ENCODE measurements around the gene PGLYRP2. TPM values are rescaled to one million over a fixed set of nuclear protein-coding genes. Genes with fewer than 3 reads are reported as not detected.

Gene PGLYRP2
- total RNA-seq (2022; extraction: Qiagen RNA extraction): not detected in 5 replicates

DNA sequence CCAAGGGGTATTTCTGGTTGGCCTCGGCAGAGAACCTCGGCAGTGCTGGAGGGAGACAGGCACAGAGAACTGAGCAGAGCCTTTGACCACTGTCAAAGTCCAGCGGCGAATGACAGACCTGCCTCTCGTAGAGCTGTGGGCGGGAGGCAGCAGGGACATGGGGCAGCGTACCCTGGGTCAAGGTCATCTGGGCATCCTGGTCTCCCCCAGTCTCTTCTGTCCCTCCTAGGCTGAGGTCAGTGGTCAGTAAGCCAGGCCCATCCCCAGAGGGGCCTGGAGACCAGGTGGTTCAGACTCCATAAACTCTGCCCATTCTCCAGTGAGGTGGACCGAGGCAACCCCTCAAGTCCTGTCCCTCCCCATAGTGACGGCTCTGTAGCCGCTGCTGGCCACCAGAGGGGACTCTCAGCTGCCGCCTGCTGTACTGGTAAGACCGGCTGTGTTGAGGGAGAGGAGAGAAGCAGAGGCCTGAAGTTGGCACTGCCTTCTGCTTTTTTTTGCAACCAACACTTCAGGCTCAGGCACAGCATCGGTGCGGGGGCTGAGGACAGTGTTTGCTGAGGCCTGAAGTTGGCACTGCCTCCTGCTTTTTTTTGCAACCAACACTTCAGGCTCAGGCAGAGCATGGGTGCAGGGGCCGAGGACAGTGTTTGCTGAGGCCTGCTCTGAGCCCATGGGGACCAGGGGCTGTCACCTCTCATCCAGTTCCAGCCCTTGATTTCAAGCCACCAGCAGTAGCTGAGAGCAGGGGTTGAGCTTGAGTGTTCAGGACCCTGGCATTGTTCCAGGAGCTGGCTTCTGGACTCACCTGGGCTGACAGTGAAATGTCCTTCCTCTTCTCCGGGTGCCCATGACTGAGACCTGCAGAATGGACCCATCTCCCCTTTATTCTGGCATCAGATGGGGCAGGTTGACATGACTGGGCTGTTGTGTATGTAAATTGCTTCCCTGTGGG lies at the start of gene PGLYRP2:
PGLYRP2 (minus strand) TSS at position 111 of the 955 bp plus-strand sequence. CDS start 130 bp downstream, outside the sequence.

GRCh38 chr19:15508035-15508710 lies 28.9 kb upstream of the PGLYRP2 start, which contains the start of gene CYP4F22:
Gene CYP4F22, plus strand, starts transcription at chr19:15508525. Its CDS starts 16,812 bp downstream, at chr19:15525337.

DNA sequence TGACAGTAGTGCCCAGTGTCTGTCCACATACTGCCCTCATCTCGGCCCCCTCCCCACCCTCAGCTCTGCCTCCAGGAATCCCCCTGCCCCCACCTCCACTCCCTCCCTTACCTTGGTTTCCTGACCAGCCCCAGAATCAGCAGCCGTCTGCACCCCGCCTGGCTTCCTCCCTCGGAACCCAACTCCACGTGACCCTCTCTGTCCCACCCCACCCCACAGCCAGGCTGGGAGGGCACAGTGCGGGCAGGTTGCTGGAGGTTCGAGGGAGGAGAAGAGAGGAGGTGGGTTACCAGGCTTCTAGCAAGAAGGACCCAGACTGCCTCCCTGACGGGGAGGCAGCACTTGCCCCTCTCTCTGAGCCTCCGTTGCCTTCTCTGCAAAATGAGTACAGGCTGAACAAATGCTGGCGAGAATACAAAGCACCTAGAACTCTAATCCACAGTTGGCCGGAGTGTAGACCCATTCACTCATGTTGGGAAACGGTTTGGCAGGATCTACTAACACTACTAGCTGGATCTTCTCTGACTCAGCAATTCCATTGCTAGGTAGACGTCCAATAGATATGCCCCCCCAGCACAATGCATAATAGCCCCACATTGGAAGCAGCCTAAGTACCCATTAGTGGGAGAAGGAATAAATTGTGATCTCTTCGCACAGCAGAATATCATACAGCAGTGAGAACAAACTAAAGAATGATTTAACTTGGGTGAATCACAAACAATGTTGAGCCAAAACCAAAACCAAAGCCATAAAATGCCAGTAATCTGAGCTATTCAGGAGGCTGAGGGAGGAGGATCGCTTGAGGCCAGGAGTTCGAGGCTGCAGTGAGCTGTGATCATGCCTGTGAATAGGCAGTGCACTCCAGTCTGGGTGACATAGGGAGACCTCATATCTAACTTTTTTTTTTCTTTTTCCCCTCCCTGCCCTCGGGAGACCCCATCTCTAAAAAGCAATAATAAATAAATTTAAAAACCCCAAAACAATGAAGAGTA lies 14.6 kb downstream of the PGLYRP2 start, which contains the start of gene RASAL3:
RASAL3 (minus strand) TSS at position 151 of the 992 bp plus-strand sequence. CDS start 186 bp downstream, outside the sequence.

GRCh38 chr19:15449620-15450527 lies 29.4 kb downstream of the PGLYRP2 start, which contains the start of gene WIZ:
Gene WIZ, minus strand, starts transcription at chr19:15449956. Its CDS starts 1,649 bp downstream, at chr19:15448307.

Other genes starting within 250 kb of the PGLYRP2 start
- gene EPHX3, start 247.1 kb downstream of the PGLYRP2 start, total RNA-seq (2022; extraction: Qiagen RNA extraction): 0.04 to 0.08 TPM (median 0.05 TPM) in 3 of 5 replicates, not detected in the others
- gene BRD4, start 147.0 kb downstream of the PGLYRP2 start, total RNA-seq (2022; extraction: Qiagen RNA extraction): 18.9 to 36.6 TPM (median 32.2 TPM) in 5 replicates
- gene AKAP8, start 99.7 kb downstream of the PGLYRP2 start, total RNA-seq (2022; extraction: Qiagen RNA extraction): 13.8 to 18.4 TPM (median 18.1 TPM) in 5 replicates
- gene AKAP8L, start 60.5 kb downstream of the PGLYRP2 start, total RNA-seq (2022; extraction: Qiagen RNA extraction): 35.3 to 43.1 TPM (median 38.7 TPM) in 5 replicates
- gene WIZ, start 29.5 kb downstream of the PGLYRP2 start, total RNA-seq (2022; extraction: Qiagen RNA extraction): 12.9 to 25.5 TPM (median 24.2 TPM) in 5 replicates
- gene RASAL3, start 15.0 kb downstream of the PGLYRP2 start, total RNA-seq (2022; extraction: Qiagen RNA extraction): not detected in 5 replicates
- gene CYP4F22, start 29.0 kb upstream of the PGLYRP2 start, total RNA-seq (2022; extraction: Qiagen RNA extraction): 0.13 to 0.44 TPM (median 0.27 TPM) in 5 replicates
- gene CYP4F8, start 135.7 kb upstream of the PGLYRP2 start, total RNA-seq (2022; extraction: Qiagen RNA extraction): not detected in 5 replicates
- gene CYP4F3, start 161.4 kb upstream of the PGLYRP2 start, total RNA-seq (2022; extraction: Qiagen RNA extraction): 2.3 to 4.7 TPM (median 3.9 TPM) in 5 replicates
- gene CYP4F12, start 193.6 kb upstream of the PGLYRP2 start, total RNA-seq (2022; extraction: Qiagen RNA extraction): 1.6 to 2.8 TPM (median 2.1 TPM) in 5 replicates
- gene OR10H2, start 248.5 kb upstream of the PGLYRP2 start, total RNA-seq (2022; extraction: Qiagen RNA extraction): not detected in 5 replicates

All from A549 treated with dexamethasone at 1 μM for 4 hours (cell line).